ENCODE results near the gene GABRR3. TPM values are rescaled to one million over a fixed set of nuclear protein-coding genes. Genes with fewer than 3 reads are reported as not detected.

Gene GABRR3
- total RNA-seq, 2 donors from 2014 or later = not detected

DNA sequence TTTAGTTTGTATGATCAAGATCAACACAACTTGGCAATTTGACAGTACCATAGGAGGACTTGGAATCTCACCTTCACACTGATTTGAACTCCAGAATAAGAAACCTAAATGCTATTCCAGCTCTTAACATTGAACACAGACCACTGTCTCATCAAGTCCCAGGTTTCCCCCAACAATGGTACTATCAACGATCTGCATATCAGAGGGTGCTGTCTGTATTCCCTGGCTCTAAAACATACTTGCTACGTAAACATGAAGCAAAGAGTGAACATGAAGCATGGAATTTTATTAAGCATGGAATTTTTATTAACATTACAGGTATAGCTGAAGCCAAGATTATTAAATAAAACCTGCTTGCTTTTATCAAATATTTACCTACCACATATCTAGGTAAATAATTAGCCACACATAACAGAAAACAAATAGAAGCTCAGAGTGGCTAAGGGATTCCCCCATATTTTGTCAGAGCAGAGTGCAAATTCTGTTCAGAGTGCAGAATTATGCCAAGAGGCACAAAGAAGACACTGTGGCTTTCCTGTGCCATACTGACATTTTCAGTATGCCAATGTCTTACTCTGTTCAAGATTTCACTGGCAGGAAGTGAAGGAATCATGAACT is 40.7 kb downstream of the GABRR3 start:
- no peak for ATAC-seq (replicated peaks in 1 of 2)
- Mint-ChIP-seq H3K27me3 (ENCODE audit: low read depth) (peaks cover 17% of the 10 kb centered on the region), H3K4me3 (no peak overlapping the region), H3K27ac (no peak overlapping the region), H3K4me1 (ENCODE audit: low read depth) (peaks cover 24% of the 10 kb centered on the region), H3K36me3 (ENCODE audit: insufficient read depth in 2 of 2) (no peaks in the 10 kb centered on the region), H3K9me3 (no peaks in the 10 kb centered on the region)
- no peak for DNase-seq

DNA sequence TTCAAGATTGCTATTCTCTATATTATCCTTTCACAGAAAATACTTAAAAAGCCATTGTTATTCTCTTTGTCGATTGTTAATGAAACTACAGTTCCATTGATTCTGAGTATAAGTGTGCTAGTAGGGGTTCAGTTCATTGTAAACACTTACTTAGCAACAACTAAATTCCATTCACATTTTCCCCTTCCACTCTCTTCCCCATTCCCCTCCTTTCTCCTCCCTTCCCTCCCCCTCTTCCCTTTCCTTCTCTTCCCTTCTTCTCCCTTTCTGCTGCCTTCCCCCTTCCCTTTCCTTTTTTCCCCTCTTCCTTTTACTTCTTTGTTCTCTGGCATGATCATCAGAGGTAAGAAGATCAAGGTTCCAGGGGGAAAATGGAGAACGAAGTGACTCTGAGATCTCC is 41.6 kb downstream of the GABRR3 start:
- H3K36me3 Mint-ChIP-seq (ENCODE audit: insufficient read depth in 2 of 2) = peaks cover 0 to 3% of the 10 kb centered on the region in 2 donors
- peaks cover 17% of the 10 kb centered on the region for H3K27me3 Mint-ChIP-seq (ENCODE audit: low read depth)
- H3K27ac Mint-ChIP-seq = no peak overlapping the region
- DNase-seq = no peak
- ATAC-seq (replicated peaks in 1 of 2) = no peak
- H3K4me1 Mint-ChIP-seq (ENCODE audit: low read depth) = peaks cover 24% of the 10 kb centered on the region
- H3K9me3 Mint-ChIP-seq = peaks cover 0 to 4% of the 10 kb centered on the region in 2 donors
- H3K4me3 Mint-ChIP-seq = no peak overlapping the region

DNA sequence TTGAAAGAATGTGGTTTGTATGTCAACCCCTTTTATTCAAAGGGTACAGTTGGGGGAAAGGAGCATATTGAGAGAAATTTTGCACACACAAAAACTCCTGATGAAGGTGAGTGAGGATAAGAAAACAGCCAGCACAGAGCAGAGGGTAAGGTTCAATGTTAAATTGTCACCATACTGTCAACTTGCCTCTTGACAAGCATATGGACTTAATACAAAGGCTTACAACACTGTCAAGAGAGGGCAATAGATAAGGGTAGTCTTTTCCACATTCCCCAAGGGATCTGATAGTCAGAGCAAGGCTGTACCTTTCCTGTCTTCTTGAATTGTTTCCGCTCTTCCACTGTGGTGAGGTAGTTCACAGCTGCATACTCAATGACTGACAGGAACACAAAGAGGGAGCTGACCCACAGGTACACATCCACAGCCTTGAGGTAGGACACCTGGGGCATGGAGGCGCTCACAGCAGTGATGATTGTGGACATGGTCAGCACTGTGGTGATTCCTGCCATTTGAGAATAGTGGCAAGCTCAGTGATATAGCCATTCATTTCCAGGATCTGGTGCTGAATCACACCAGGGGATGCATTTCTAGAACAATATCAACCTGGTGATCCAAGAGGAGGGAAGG is 42.5 kb downstream of the GABRR3 start:
- peaks cover 0 to 7% of the 10 kb centered on the region in 2 donors for H3K9me3 Mint-ChIP-seq
- H3K4me3 Mint-ChIP-seq = no peak overlapping the region
- H3K27ac Mint-ChIP-seq = no peak overlapping the region
- DNase-seq (no peak), ATAC-seq (replicated peaks in 1 of 2) (no peak)
- H3K27me3 Mint-ChIP-seq (ENCODE audit: low read depth) = peaks cover 17% of the 10 kb centered on the region
- peaks cover 24% of the 10 kb centered on the region for H3K4me1 Mint-ChIP-seq (ENCODE audit: low read depth)
- peaks cover 0 to 3% of the 10 kb centered on the region in 2 donors for H3K36me3 Mint-ChIP-seq (ENCODE audit: insufficient read depth in 2 of 2)

DNA sequence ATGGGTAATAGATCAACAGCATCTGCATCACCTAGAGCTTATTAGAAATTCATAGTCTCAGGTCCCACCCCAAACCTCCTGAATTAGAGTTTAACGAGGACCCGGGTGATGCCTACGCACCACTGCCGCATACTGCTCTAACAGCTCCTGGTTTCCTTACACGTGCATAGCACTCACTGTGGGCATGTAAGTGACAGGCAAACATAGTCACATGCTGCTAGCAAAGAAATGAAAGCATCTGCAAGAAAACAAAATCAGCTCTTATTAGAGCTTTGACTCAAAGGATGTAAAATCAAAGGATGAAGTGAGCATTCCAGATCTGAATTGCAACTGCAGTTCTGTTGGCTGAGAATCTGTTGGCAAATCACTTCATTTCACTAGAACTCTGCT is 43.8 kb downstream of the GABRR3 start:
- Mint-ChIP-seq H3K9me3 (peaks cover 0 to 7% of the 10 kb centered on the region in 2 donors), H3K27ac (peak overlapping the region; percentile 85), H3K4me3 (peak overlapping the region; percentile 78 to 84), H3K36me3 (ENCODE audit: insufficient read depth in 2 of 2) (peaks cover 0 to 3% of the 10 kb centered on the region in 2 donors), H3K4me1 (ENCODE audit: low read depth) (peaks cover 24% of the 10 kb centered on the region), H3K27me3 (ENCODE audit: low read depth) (peaks cover 17% of the 10 kb centered on the region)
- DNase-seq (no peak), ATAC-seq (replicated peaks in 1 of 2) (peak; percentile 63 to 79)

DNA sequence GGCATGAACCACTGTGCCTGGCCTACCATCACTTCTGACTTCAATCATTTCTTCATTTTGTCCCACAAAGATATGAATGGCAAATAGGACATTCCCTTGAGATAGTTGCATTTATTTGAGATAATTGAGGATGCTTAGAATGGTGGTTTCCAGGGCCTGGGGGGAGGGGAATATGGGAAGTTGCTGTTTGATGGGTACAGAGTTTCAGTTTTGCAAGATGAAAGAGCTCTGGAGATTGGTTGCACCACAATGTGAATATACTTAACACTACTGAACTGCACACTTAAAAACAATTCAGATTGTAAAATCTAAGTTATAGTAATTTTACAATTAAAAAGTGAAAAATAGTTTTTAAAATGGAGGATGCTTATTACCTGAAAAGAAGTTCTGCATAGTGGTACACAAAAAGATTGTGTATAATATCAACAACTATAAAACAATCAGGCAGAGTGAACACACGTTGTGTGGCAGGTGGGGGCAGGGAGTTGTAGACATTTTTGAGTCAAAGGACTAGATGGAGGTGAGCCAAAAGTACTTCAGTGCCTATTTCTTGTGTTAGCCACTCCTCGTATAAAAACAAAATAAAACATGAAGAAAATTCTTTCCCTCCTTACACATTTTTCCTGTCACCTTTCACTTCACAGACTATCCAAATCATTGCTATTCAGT is 44.4 kb downstream of the GABRR3 start:
- ATAC-seq (replicated peaks in 1 of 2) (peak; percentile 40 to 47), DNase-seq (peak in 1 of 2 donors; percentile 18)
- H3K27ac Mint-ChIP-seq = peak overlapping the region; percentile 85
- peak overlapping the region; percentile 78 to 84 for H3K4me3 Mint-ChIP-seq
- H3K9me3 Mint-ChIP-seq = peaks cover 0 to 7% of the 10 kb centered on the region in 2 donors
- peaks cover 17% of the 10 kb centered on the region for H3K27me3 Mint-ChIP-seq (ENCODE audit: low read depth)
- peaks cover 0 to 3% of the 10 kb centered on the region in 2 donors for H3K36me3 Mint-ChIP-seq (ENCODE audit: insufficient read depth in 2 of 2)
- peaks cover 24% of the 10 kb centered on the region for H3K4me1 Mint-ChIP-seq (ENCODE audit: low read depth)

DNA sequence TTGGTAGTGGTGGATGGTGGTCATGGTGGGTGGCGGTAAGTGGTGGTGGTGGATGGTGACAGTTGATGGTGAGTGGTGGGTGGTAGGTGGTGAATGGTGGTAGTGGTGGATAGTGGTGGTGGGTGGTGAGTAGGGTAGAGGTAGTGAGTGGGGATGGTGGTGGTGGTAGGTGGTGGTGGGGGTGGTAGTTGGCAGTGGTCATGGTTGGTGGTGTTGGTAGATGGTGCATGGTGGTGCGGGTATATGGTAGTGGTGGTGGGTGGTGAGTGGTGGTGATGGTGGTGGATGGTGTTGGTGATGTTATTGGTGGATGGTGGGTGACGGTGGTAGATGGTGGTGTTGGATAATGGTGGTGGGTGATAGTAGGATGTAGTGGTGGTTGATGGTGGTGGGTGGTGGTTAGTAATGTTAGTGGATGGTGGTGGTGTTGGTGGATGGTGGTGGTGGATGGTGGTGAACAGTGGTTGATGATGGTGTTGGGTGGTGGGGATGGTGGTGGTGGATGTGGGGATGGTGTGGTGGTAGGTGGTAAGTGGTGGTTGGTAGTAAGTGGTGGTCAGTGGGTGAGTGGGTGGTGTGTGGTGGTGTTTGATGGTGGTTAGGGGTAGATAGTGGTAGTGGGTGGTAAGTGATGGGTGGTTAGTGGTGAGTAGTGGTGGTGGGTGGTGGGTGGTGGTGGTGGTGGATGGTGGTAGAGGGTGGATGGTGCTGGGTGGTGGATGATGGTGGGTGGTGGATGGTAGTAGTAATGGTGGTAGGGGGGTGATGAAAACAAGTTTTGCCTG is 46.1 kb downstream of the GABRR3 start:
- H3K27me3 Mint-ChIP-seq (ENCODE audit: low read depth) = peaks cover 17% of the 10 kb centered on the region
- ATAC-seq (replicated peaks in 1 of 2) = peak in 1 of 2 donors; percentile 35
- DNase-seq = no peak
- peaks cover 0 to 3% of the 10 kb centered on the region in 2 donors for H3K36me3 Mint-ChIP-seq (ENCODE audit: insufficient read depth in 2 of 2)
- no peak overlapping the region for H3K27ac Mint-ChIP-seq
- peaks cover 0 to 7% of the 10 kb centered on the region in 2 donors for H3K9me3 Mint-ChIP-seq
- peaks cover 24% of the 10 kb centered on the region for H3K4me1 Mint-ChIP-seq (ENCODE audit: low read depth)
- no peak overlapping the region for H3K4me3 Mint-ChIP-seq

DNA sequence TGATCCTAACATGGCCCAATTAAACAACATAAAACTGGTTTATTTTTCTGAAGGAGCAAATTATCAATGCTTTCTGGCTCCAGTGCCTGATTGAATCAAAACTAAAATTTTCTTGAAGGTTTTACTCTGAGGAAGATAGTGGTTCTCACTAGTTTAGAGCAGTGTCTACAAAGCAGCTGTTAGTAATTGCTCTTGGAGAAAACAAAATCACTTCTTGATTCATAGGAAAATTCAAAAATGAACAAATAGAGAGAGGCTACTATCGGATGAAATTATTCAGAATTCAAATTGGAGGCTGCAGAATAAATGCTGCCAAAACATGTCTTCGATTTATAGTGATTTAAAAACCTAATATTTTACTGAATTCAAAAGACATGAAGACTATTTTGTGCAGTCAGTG is 47.8 kb downstream of the GABRR3 start:
- peaks cover 0 to 7% of the 10 kb centered on the region in 2 donors for H3K9me3 Mint-ChIP-seq
- H3K4me1 Mint-ChIP-seq (ENCODE audit: low read depth) = peaks cover 31% of the 10 kb centered on the region
- peaks cover under 1% of the 10 kb centered on the region for H3K27me3 Mint-ChIP-seq (ENCODE audit: low read depth)
- no peak for ATAC-seq (replicated peaks in 1 of 2)
- no peak overlapping the region for H3K27ac Mint-ChIP-seq
- DNase-seq = no peak
- H3K4me3 Mint-ChIP-seq = no peak overlapping the region
- H3K36me3 Mint-ChIP-seq (ENCODE audit: insufficient read depth in 2 of 2) = peaks cover 0 to 3% of the 10 kb centered on the region in 2 donors

DNA sequence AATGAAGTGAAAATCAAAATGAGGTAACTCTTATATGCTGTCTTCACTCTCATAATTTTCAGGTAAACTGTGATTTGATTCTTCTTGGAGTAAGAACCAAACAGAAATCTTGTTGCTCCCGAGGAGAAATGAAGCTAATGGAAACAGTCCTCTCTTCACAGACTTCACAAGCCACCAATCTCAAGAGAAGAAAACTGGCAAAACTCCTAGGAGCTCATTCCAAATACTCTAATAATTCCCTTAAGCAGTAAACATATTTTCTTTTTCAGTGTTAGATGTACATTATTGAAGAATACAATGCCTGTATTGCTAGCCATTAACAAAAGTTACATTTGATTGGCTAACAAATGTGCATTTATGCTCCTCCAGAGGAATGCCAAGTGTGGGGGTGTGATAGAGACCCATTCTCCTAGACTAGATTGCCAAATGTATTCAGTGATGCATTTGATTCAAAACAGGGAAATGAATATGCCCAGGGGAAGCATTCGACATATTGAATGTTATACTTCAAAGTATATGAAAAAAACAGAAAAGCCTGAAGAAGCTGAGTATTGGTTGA is 51.1 kb downstream of the GABRR3 start:
- Mint-ChIP-seq H3K27me3 (ENCODE audit: low read depth) (no peaks in the 10 kb centered on the region), H3K27ac (no peak overlapping the region), H3K9me3 (peaks cover 0 to 7% of the 10 kb centered on the region in 2 donors), H3K36me3 (ENCODE audit: insufficient read depth in 2 of 2) (peaks cover 0 to 3% of the 10 kb centered on the region in 2 donors), H3K4me1 (ENCODE audit: low read depth) (peaks cover 24% of the 10 kb centered on the region), H3K4me3 (no peak overlapping the region)
- no peak for ATAC-seq (replicated peaks in 1 of 2)
- no peak for DNase-seq

DNA sequence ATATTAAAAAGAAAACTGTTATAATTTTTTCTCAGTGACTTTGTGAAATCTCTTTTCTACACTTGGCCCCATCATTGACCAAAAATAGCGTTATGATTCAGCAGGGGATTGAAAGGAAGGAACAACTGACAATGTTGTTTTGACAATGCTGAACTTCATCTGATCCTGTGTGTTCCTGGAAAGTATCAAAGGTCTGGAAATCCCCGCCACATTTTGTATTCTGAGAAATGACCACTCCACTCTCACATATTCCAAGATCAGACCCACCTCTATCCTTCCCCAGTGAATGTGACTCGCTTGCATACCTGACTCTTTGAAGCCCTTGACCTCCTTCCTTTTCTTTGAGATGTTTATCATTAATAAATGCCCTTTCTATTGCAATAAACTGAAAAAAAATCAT is 53.2 kb downstream of the GABRR3 start:
- Mint-ChIP-seq H3K9me3 (no peaks in the 10 kb centered on the region), H3K4me1 (ENCODE audit: low read depth) (peaks cover 24% of the 10 kb centered on the region), H3K27ac (peak overlapping the region; percentile 93), H3K36me3 (ENCODE audit: insufficient read depth in 2 of 2) (no peaks in the 10 kb centered on the region), H3K27me3 (ENCODE audit: low read depth) (no peaks in the 10 kb centered on the region), H3K4me3 (peak overlapping the region; percentile 51 to 64)
- DNase-seq (peak; percentile 31 to 46), ATAC-seq (replicated peaks in 1 of 2) (peak; percentile 82 to 88)

DNA sequence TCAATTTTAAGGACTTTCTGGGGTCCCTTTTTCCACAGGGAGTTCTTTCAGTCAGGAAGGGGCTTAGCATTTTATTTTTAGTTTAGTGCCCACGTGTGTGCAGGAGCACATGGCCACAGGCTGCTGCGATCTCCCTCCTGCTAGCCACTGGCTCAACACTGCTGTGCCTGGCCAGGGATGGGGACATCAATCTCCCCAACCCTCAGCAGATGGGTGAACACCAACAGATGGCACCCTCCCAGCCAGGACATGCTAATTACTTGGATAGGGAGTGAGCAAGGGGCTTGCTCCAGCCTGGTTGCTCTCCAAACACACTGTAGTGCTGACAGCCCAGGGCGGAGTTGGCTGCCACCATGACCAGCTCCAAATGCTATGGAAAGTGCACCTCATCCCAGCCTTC is 55.5 kb downstream of the GABRR3 start:
- H3K4me3 Mint-ChIP-seq = no peak overlapping the region
- H3K36me3 Mint-ChIP-seq (ENCODE audit: insufficient read depth in 2 of 2) = no peaks in the 10 kb centered on the region
- H3K4me1 Mint-ChIP-seq (ENCODE audit: low read depth) = peaks cover 32% of the 10 kb centered on the region

DNA sequence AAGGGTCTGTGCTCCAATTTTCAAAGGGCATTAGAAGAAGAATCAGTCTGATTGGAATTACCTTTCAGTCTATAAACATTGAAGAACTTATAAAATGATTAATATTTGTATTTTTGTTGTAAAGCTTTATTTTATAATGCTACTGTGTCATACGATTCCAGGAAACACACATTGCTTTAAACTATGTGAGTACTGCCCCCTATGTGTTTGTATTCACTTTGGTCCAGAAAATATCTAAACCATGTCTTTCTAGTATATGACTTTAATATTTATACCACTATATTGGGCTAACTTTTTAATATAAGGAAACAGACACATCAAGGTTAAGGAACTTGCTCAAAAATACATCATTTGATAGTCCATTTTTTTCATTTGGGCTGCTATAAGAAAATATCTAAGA is 59.6 kb downstream of the GABRR3 start:
- H3K9me3 Mint-ChIP-seq = no peaks in the 10 kb centered on the region

More for the DNA sequence above, 55.5 kb downstream of the GABRR3 start:
- no peak for ATAC-seq (replicated peaks in 1 of 2)
- Mint-ChIP-seq H3K9me3 (no peaks in the 10 kb centered on the region), H3K27ac (no peak overlapping the region), H3K27me3 (ENCODE audit: low read depth) (no peaks in the 10 kb centered on the region)
- DNase-seq = no peak

DNA sequence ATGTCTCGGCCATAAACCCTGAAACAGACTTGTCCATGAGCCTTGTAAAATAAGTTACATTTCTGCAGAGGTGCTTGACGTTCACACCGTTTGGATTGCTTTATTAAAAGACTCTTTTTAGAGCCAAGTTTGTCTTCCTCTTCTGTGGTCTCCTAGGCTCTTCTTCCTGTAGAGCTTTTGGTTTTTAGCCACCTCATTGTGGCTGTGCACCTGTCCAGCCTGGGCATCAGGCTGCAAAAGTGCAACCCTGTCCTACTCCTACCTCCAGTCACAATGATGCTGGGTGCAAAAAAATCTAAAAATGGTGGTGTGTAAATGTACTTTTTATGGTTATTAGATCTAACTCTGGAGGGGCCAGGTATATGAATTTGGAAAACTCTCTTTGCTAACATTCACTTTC is 60.1 kb downstream of the GABRR3 start:
- Mint-ChIP-seq H3K27me3 (ENCODE audit: low read depth) (no peaks in the 10 kb centered on the region), H3K4me1 (ENCODE audit: low read depth) (peaks cover 48% of the 10 kb centered on the region), H3K36me3 (ENCODE audit: insufficient read depth in 2 of 2) (peaks cover 0 to 5% of the 10 kb centered on the region in 2 donors), H3K9me3 (no peaks in the 10 kb centered on the region), H3K27ac (no peak overlapping the region), H3K4me3 (no peak overlapping the region)
- DNase-seq (no peak), ATAC-seq (replicated peaks in 1 of 2) (no peak)

More for the DNA sequence above, 59.6 kb downstream of the GABRR3 start:
- DNase-seq (no peak), ATAC-seq (replicated peaks in 1 of 2) (no peak)
- peaks cover 43% of the 10 kb centered on the region for H3K4me1 Mint-ChIP-seq (ENCODE audit: low read depth)
- H3K27me3 Mint-ChIP-seq (ENCODE audit: low read depth) = no peaks in the 10 kb centered on the region
- no peak overlapping the region for H3K27ac Mint-ChIP-seq
- H3K4me3 Mint-ChIP-seq = no peak overlapping the region
- peaks cover 0 to 5% of the 10 kb centered on the region in 2 donors for H3K36me3 Mint-ChIP-seq (ENCODE audit: insufficient read depth in 2 of 2)

Measured in activated T-cell treated with anti-CD3 and anti-CD28 coated beads, Interleukin-2, amount 50 U/mL, for 72 hours (primary cell).